Stimulated activated CD8-positive, alpha-beta memory T cell treated with anti-CD3 and anti-CD28 coated beads, Interleukin-15, amount 100 ng/mL, for 24 hours (primary cell): Measurements from ENCODE around the gene CCR2.

ENCODE experiments used
- DNase-seq: peaks from one replicate; pipeline ENCODE4 v3.0.0-alpha.2; 2020; ENCODE audit warnings: low read depth

The CCR2 gene

DNA sequence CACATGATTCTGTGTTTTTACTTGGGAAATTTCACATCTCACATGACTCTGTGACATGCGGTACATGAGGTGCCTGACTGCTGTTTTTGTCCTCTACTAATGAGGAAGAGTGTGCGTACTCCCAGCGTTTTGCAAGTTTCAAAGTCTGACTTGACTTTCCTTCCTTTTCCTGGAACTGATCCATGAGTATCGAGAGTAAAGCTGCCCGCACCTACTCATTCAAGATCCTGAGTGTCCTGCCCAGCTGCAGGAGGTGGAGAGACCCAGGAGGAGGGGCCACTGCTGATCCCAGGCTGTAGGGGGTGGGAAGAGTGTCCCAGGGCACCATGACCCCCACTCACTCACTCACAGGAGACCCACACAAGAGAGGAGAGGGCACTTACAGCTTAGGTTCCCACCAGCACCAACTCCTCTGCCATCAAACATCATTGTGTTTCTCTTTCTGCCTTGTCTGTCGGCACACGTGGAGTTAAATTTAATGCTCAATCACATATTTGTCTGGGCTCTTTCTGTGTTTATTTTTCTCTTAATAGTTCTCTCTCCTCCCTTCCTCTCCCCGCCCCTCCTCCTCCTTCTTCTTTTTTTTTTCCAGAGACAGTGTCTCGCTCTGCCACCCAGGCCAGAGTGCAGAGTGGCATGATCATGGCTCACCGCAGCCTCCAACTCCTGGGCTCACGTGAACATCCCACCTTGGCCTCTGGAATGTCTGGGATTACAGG, 51.5 kb downstream of the CCR2 start:
- DNase-seq = no peak

DNA sequence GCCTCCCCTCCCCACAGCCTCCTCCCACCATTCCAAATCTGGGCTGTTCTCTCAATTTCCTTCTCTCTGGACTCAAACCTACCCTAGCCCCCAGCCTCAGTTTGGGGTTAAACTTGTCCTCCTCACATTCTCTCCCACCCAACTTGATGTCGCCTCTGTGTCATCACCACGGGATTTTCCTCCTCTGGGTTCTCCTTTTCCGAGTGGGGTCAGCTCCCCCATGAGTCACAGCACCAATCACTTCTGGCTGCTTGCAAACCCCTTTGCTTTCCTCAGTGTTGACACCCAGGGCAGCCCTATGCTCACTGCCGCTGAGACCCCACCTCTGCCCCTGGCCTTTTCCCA, 52.5 kb downstream of the CCR2 start:
- no peak for DNase-seq

DNA sequence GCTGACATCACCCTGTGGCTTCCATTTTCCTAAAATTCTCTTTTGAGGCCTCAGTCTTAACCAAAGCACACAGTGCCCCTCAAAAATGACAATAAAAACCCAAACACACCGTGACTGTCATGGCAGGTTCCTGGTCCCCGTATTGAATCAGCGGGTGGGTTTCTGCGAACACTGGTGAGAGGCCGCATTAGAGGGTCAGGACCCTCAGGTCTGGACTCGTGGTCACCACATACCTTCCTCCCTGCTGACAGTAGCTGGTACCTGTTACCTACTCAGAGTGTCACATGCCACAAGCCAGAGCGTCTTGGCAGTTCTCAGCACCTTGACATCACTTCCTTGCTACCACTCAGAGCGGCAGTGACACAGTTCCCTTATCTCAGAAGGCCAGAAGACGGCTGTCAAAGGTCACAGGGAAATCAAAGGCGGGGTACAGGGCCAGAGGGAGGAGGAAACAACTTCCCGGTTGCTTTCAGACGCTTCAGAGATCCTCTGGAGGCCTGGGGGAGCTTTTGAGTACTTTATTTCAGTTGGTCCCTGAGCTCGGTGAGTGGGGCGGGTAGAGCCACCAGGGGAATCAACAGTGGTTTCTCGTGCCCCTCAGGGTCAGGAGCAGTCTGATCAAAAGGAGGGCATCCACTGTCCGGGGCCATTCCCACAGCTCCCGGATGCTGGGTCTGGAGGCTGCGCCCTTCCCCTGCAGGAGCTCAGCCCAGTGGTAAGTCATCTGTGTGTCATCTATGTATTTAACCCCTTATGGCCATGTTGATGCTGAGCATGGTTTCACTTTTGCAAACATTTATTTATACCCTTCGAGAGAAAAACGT, 53.1 kb downstream of the CCR2 start, which contains the start of the genes CCR5AS and CCRL2:
Gene CCR5AS, minus strand, starts transcription at position 279 of the 824 bp plus-strand sequence.
Gene CCRL2, plus strand, starts transcription at position 472 of the 824 bp plus-strand sequence. CDS start 821 bp downstream, outside the sequence.
- DNase-seq = no peak

DNA sequence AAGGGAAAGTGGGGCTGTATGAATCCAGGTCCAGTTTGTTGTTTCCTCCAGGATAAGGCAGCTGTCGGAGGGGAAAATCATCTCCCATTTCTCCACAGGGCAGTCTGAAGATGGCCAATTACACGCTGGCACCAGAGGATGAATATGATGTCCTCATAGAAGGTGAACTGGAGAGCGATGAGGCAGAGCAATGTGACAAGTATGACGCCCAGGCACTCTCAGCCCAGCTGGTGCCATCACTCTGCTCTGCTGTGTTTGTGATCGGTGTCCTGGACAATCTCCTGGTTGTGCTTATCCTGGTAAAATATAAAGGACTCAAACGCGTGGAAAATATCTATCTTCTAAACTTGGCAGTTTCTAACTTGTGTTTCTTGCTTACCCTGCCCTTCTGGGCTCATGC, 54.1 kb downstream of the CCR2 start:
- no peak for DNase-seq

DNA sequence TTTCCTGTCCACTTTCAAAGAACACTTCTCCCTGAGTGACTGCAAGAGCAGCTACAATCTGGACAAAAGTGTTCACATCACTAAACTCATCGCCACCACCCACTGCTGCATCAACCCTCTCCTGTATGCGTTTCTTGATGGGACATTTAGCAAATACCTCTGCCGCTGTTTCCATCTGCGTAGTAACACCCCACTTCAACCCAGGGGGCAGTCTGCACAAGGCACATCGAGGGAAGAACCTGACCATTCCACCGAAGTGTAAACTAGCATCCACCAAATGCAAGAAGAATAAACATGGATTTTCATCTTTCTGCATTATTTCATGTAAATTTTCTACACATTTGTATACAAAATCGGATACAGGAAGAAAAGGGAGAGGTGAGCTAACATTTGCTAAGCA, 54.9 kb downstream of the CCR2 start:
- DNase-seq = no peak

DNA sequence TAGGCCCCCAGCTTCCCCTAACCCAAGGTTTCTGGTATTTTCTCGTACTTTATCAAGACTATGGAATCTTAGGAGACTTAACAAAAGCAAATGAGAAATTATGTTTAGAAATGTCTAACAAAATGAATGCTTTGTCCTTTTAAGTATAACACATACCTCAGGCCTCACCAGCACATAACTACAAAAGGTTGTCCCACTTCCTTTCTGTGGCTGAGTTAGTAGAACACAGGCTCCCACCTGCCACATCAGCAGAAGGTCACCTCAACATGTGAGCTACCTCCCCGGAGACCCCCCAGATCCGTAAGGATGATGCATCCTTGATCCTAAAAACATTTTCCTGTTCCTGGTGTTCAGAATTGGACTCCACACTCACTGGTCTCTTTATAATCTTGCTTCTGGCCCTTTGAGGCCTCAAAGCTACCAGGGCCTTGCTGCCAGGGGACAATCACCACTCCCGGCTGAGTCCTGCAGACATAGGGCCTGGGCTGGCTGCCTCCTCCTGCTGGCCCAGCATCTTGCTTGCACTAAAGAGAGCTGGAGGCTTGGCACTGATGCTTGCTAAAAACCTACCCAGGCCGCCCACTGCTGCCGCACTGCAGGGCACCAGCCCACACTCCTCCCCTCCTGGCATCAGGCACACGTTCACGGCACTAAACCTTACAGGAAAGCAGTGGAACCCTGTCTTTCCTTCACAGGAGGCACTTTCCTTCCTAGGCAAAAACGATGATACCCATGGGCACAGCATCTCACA, 56.0 kb downstream of the CCR2 start:
- DNase-seq = no peak
